ENCODE measurements around the gene SGMS1.
"Not testable (repeated sequence)": the region's sequence is repeated elsewhere in the genome, so short reads cannot be mapped to it uniquely, and the experiment has no call there.

SGMS1 gene

GRCh38 chr10:50536617-50537240 lies 87.0 kb downstream of the SGMS1 start:
- no peak for DNase-seq (ENCODE audit: low spot score)

- DNase-seq (ENCODE audit: low spot score) = not testable (repeated sequence)
Measured at GRCh38 chr10:50534748-50535376, 88.9 kb downstream of the SGMS1 start.

- no peak for DNase-seq (ENCODE audit: low spot score)
Measured at GRCh38 chr10:50533296-50533695, 90.5 kb downstream of the SGMS1 start.

GRCh38 chr10:50531388-50532077 lies 92.2 kb downstream of the SGMS1 start:
- no peak for DNase-seq (ENCODE audit: low spot score)

GRCh38 chr10:50529660-50530059 lies 94.1 kb downstream of the SGMS1 start:
- DNase-seq (ENCODE audit: low spot score) = no peak

GRCh38 chr10:50528206-50528605 lies 95.5 kb downstream of the SGMS1 start:
- no peak for DNase-seq (ENCODE audit: low spot score)

GRCh38 chr10:50527442-50528043 lies 96.2 kb downstream of the SGMS1 start:
- no peak for DNase-seq (ENCODE audit: low spot score)

GRCh38 chr10:50526185-50526584 lies 97.6 kb downstream of the SGMS1 start:
- no peak for DNase-seq (ENCODE audit: low spot score)

- DNase-seq (ENCODE audit: low spot score) = no peak
Measured at GRCh38 chr10:50523357-50523756, 100.4 kb downstream of the SGMS1 start.

- DNase-seq (ENCODE audit: low spot score) = no peak
Measured at GRCh38 chr10:50522908-50523307, 100.8 kb downstream of the SGMS1 start.

- DNase-seq (ENCODE audit: low spot score) = no peak
Measured at GRCh38 chr10:50520115-50520514, 103.6 kb downstream of the SGMS1 start.

GRCh38 chr10:50517626-50518025 lies 106.1 kb downstream of the SGMS1 start:
- no peak for DNase-seq (ENCODE audit: low spot score)

GRCh38 chr10:50516171-50516570 lies 107.6 kb downstream of the SGMS1 start:
- DNase-seq (ENCODE audit: low spot score) = no peak

GRCh38 chr10:50515420-50515819 lies 108.3 kb downstream of the SGMS1 start:
- DNase-seq (ENCODE audit: low spot score) = no peak

GRCh38 chr10:50514995-50515394 lies 108.8 kb downstream of the SGMS1 start:
- no peak for DNase-seq (ENCODE audit: low spot score)

- DNase-seq (ENCODE audit: low spot score) = no peak
Measured at GRCh38 chr10:50513956-50514355, 109.8 kb downstream of the SGMS1 start.

GRCh38 chr10:50512743-50513416 lies 110.9 kb downstream of the SGMS1 start:
- no peak for DNase-seq (ENCODE audit: low spot score)

- DNase-seq (ENCODE audit: low spot score) = no peak
Measured at GRCh38 chr10:50512214-50512595, 111.6 kb downstream of the SGMS1 start.

GRCh38 chr10:50511492-50512213 lies 112.1 kb downstream of the SGMS1 start:
- no peak for DNase-seq (ENCODE audit: low spot score)

- DNase-seq (ENCODE audit: low spot score) = no peak
Measured at GRCh38 chr10:50510517-50511473, 113.0 kb downstream of the SGMS1 start.

Measured in ecto neural progenitor cell (in vitro differentiated cells).